H1 (cell line): ENCODE measurements around the gene RPN2. TPM values are rescaled to one million over a fixed set of nuclear protein-coding genes. Genes with fewer than 3 reads are reported as not detected.

Source experiments
- CTCF ChIA-PET: fragments of 300-600 bp; sonication (Branson Sonifier 250); formaldehyde crosslinking; loops from one replicate; lab custom pipeline; 2021; ENCODE audit not compliant: partially characterized antibody; lab: Charles Lee
- POLR2A ChIA-PET: fragments of 300-600 bp; sonication (Branson Sonifier 250); formaldehyde crosslinking; loops from one replicate; lab custom pipeline; 2021; ENCODE audit warnings: inconsistent platforms; ENCODE audit not compliant: partially characterized antibody; lab: Charles Lee
- DNase-seq, 2 experiments: peaks; one replicate each; pipeline versions ENCODE4 v3.0.0 to v3.0.0-alpha.2; 2010 to 2022; ENCODE audit warnings: low spot score in 2 of 2, low read depth in 1 of 2, mixed read lengths in 1 of 2
- FAIRE-seq: peaks from 2 replicates; lab custom pipeline; 2011; peaks lifted over from hg19 to GRCh38; lab: Jason Lieb, UNC
- H2AFZ ChIP-seq: 2 replicates; pipeline ENCODE4 v1.8.1; 2012; ENCODE audit warnings: low read length, inconsistent platforms
- H2AK5ac ChIP-seq: 2 replicates; pipeline ENCODE4 v1.6.1; 2013; ENCODE audit warnings: low read depth, low read length
- H2BK120ac ChIP-seq: replicated peaks from 2 replicates; pipeline ENCODE3; 2013; ENCODE audit warnings: low read depth, low read length, inconsistent platforms
- H2BK12ac ChIP-seq: 2 replicates; pipeline ENCODE4 v1.6.1; 2013; ENCODE audit warnings: low read depth, low read length
- H2BK15ac ChIP-seq: 2 replicates; pipeline ENCODE4 v1.6.1; 2013; ENCODE audit warnings: low read length
- H2BK20ac ChIP-seq: 2 replicates; pipeline ENCODE4 v1.6.1; 2013; ENCODE audit warnings: low read length
- H2BK5ac ChIP-seq: 2 replicates; pipeline ENCODE4 v1.6.1; 2013; ENCODE audit warnings: low read depth, low read length
- H3K14ac ChIP-seq: 2 replicates; pipeline ENCODE4 v1.6.1; 2013; ENCODE audit warnings: inconsistent platforms; ENCODE audit not compliant: insufficient read length
- H3K18ac ChIP-seq: 2 replicates; pipeline ENCODE4 v1.6.1; 2013; ENCODE audit warnings: low read length; ENCODE audit errors: extremely low read depth
- H3K23ac ChIP-seq: 2 replicates; pipeline ENCODE4 v1.6.1; 2013; ENCODE audit warnings: inconsistent platforms; ENCODE audit not compliant: insufficient read length
- H3K23me2 ChIP-seq: 2 replicates; pipeline ENCODE4 v1.6.1; 2013; ENCODE audit warnings: low read depth, low read length
- H3K27ac ChIP-seq: 2 replicates; pipeline ENCODE4 v1.6.1; 2011; ENCODE audit warnings: low read depth, low read length, inconsistent platforms
- H3K27me3 ChIP-seq, 4 experiments: replicated peaks in 1 of 4; 1 replicate in 1 of 4; 2 replicates in 3 of 4; pipeline versions ENCODE4 v1.6.1 to v1.8.1; 2011 to 2013; ENCODE audit warnings: low read length in 3 of 4, mild to moderate bottlenecking in 3 of 4, inconsistent platforms in 2 of 4, mixed read lengths in 2 of 4, moderate library complexity in 1 of 4; ENCODE audit not compliant: control insufficient read depth in 3 of 4, insufficient read depth in 3 of 4; ENCODE audit errors: extremely low read depth in 1 of 4
- H3K36me3 ChIP-seq, 4 experiments: 2 replicates each; pipeline versions ENCODE4 v1.6.1 to v1.8.1; 2011 to 2013; ENCODE audit warnings: mild to moderate bottlenecking in 4 of 4, low read length in 3 of 4, moderate library complexity in 2 of 4, control low read depth in 1 of 4, inconsistent platforms in 1 of 4; ENCODE audit not compliant: insufficient read depth in 4 of 4, control insufficient read depth in 2 of 4
- H3K4ac ChIP-seq: replicated peaks from 2 replicates; pipeline ENCODE3; 2013; ENCODE audit warnings: low read length, low read depth, mixed read lengths, inconsistent platforms; ENCODE audit not compliant: insufficient read length
- H3K4me1 ChIP-seq, 4 experiments: replicated peaks in 1 of 4; 1 replicate in 1 of 4; 2 replicates in 3 of 4; pipeline versions ENCODE4 v1.6.1 to v1.8.1; 2011 to 2013; ENCODE audit warnings: low read length in 3 of 4, inconsistent platforms in 2 of 4, mixed read lengths in 1 of 4; ENCODE audit not compliant: insufficient read depth in 4 of 4, control insufficient read depth in 3 of 4
- H3K4me2 ChIP-seq, 2 experiments: 2 replicates each; pipeline versions ENCODE4 v1.6.1 to v1.8.1; 2011 to 2013; ENCODE audit warnings: low read depth in 2 of 2, low read length in 2 of 2, control low read depth in 1 of 2, inconsistent platforms in 1 of 2, mild to moderate bottlenecking in 1 of 2; ENCODE audit not compliant: insufficient read depth in 1 of 2
- H3K4me3 ChIP-seq, 4 experiments: fragments of 200-600, 300-600 bp in 1 of 4; sonication (generic), shearing (Covaris generic), sonication (Bioruptor Twin) in 1 of 4; 2 replicates each; pipeline versions ENCODE4 v1.5.1 to v1.8.1; 2011 to 2016; ENCODE audit warnings: low read length in 4 of 4, low read depth in 3 of 4, control low read depth in 2 of 4, inconsistent platforms in 2 of 4, mild to moderate bottlenecking in 2 of 4, mixed read lengths in 1 of 4, moderate library complexity in 1 of 4; ENCODE audit not compliant: insufficient read depth in 2 of 4; ENCODE audit errors: extremely low read depth in 1 of 4
- H3K56ac ChIP-seq: replicated peaks from 2 replicates; pipeline ENCODE3; 2013; ENCODE audit warnings: low read depth, mild to moderate bottlenecking, mixed read lengths, low read length, inconsistent platforms; ENCODE audit not compliant: insufficient read length
- H3K79me1 ChIP-seq: 2 replicates; pipeline ENCODE4 v1.6.1; 2013; ENCODE audit warnings: low read depth, low read length, control low read depth
- H3K79me2 ChIP-seq, 2 experiments: 2 replicates each; pipeline versions ENCODE4 v1.6.1 to v1.8.1; 2012 to 2013; ENCODE audit warnings: low read length in 2 of 2, mild to moderate bottlenecking in 2 of 2, inconsistent platforms in 1 of 2; ENCODE audit not compliant: insufficient read depth in 2 of 2, control insufficient read depth in 1 of 2
- H3K9ac ChIP-seq, 4 experiments: replicated peaks in 1 of 4; 1 replicate in 1 of 4; 2 replicates in 3 of 4; pipeline versions ENCODE4 v1.6.1 to v1.8.1; 2011 to 2013; ENCODE audit warnings: low read depth in 3 of 4, low read length in 3 of 4, control low read depth in 2 of 4, mild to moderate bottlenecking in 2 of 4, moderate library complexity in 2 of 4, inconsistent platforms in 1 of 4; ENCODE audit errors: extremely low read depth in 1 of 4
- H3K9me3 ChIP-seq, 2 experiments: 2 replicates each; pipeline versions ENCODE4 v1.6.1 to v1.8.1; 2012 to 2013; ENCODE audit warnings: mild to moderate bottlenecking in 2 of 2, moderate library complexity in 2 of 2, control low read depth in 1 of 2, inconsistent platforms in 1 of 2, low read depth in 1 of 2, low read length in 1 of 2, mixed read lengths in 1 of 2; ENCODE audit not compliant: insufficient read depth in 2 of 2
- H4K20me1 ChIP-seq, 2 experiments: replicated peaks in 1 of 2; 2 replicates each; pipeline versions ENCODE3 to v1.8.1; 2011 to 2013; ENCODE audit warnings: inconsistent platforms in 2 of 2, low read length in 2 of 2, mild to moderate bottlenecking in 1 of 2; ENCODE audit not compliant: insufficient read depth in 2 of 2, control insufficient read depth in 1 of 2
- H4K5ac ChIP-seq: 2 replicates; pipeline ENCODE4 v1.6.1; 2013; ENCODE audit warnings: low read length, low read depth, mixed read lengths, inconsistent platforms; ENCODE audit not compliant: insufficient read length
- H4K8ac ChIP-seq: 2 replicates; pipeline ENCODE4 v1.8.0; 2013; ENCODE audit warnings: mild to moderate bottlenecking, moderate library complexity, low read length, inconsistent platforms; ENCODE audit not compliant: insufficient read depth; ENCODE audit errors: extremely low read depth
- H4K91ac ChIP-seq: replicated peaks from 2 replicates; pipeline ENCODE3; 2013; ENCODE audit warnings: low read length, mixed read lengths, inconsistent platforms; ENCODE audit not compliant: insufficient read length
- CBX5 ChIP-seq: fragments of 300-800, 300-1000 bp; sonication (generic); IDR thresholded peaks from 2 replicates; pipeline ENCODE4 v1.7.1; 2016; ENCODE audit warnings: antibody characterized with exemption, low read length, low read depth
- KDM1A ChIP-seq: fragments of 200-600, 300-600 bp; sonication (generic); IDR thresholded peaks from 2 replicates; pipeline ENCODE4 v1.7.1; 2016; ENCODE audit warnings: mild to moderate bottlenecking, low read length, borderline replicate concordance
- KDM4A ChIP-seq: IDR thresholded peaks from one replicate; pipeline ENCODE4 v1.7.1; 2012; ENCODE audit warnings: low read depth, mild to moderate bottlenecking, moderate library complexity, low read length, inconsistent platforms; ENCODE audit not compliant: severe bottlenecking
- POLR2AphosphoS5 ChIP-seq: IDR thresholded peaks from 2 replicates; pipeline ENCODE4 v1.6.1; 2011; ENCODE audit warnings: low read depth, low read length
- RNF2 ChIP-seq: fragments of 200-900, 300-1000 bp; sonication (generic); IDR thresholded peaks from 2 replicates; pipeline ENCODE4 v1.7.1; 2016; ENCODE audit warnings: borderline replicate concordance, low read depth, mild to moderate bottlenecking, antibody characterized with exemption, low read length; ENCODE audit not compliant: poor library complexity, severe bottlenecking; ENCODE audit errors: missing control alignments
- SIX5 ChIP-seq: IDR thresholded peaks from 2 replicates; pipeline ENCODE4 v1.6.1; 2011; ENCODE audit warnings: mild to moderate bottlenecking, low read depth, low read length
- SRF ChIP-seq: IDR thresholded peaks from 2 replicates; pipeline ENCODE4 v1.6.1; 2011; ENCODE audit warnings: mild to moderate bottlenecking, low read depth, low read length, moderate library complexity
- ZNF274 ChIP-seq: IDR thresholded peaks from 2 replicates; pipeline ENCODE4 v1.7.0; 2012; ENCODE audit warnings: low read length, borderline replicate concordance; ENCODE audit errors: extremely low read depth
- WGBS, 2 experiments: shearing (Covaris generic) in 1 of 2; methylation state at CpG; one replicate each; pipeline versions ENCODE4 v1.1.6 to v1.1.7; 2013 to 2015; ENCODE audit warnings: low lambda C conversion rate in 2 of 2, mixed read lengths in 2 of 2, inconsistent platforms in 1 of 2, low coverage in 1 of 2, missing lambda C conversion rate in 1 of 2; ENCODE audit not compliant: insufficient replicate concordance in 2 of 2, insufficient coverage in 1 of 2, insufficient read length in 1 of 2; ENCODE audit errors: extremely low coverage in 1 of 2, missing lambda C conversion rate in 1 of 2; 5-methylcytosine and 5-hydroxymethylcytosine counted together
- polyA plus RNA-seq, 7 experiments: library from polyadenylated mRNA; depleted of rRNA in 3 of 7; stranded (reverse) in 5 of 7; unstranded in 2 of 7; fragments of >200 nt in 5 of 7; fragments of 200-250 nt in 2 of 7; gene quantifications; 1 replicate in 5 of 7; 2 replicates in 1 of 7; 4 replicates in 1 of 7; pipeline versions ENCODE4 v1.2.1 to v1.2.3, GENCODE V29; 2011 to 2013; ENCODE audit warnings: missing spikeins in 2 of 7, mixed read lengths in 2 of 7
- total RNA-seq: library from RNA; stranded (reverse); fragmentation: NEBNext Ultra II Directional; extraction: Animal tissue kit (Norgen Biotek cat#: 25700); gene quantifications from 2 replicates; pipeline ENCODE4 v1.2.1, GENCODE V29; 2021
- TF ChIP-seq, protein P1 (sequence below), 3 experiments: IDR thresholded peaks; 1 replicate in 2 of 3; 2 replicates in 1 of 3; pipeline versions ENCODE4 v1.5.1 to v1.6.1; 2011; ENCODE audit warnings: low read length in 3 of 3, mild to moderate bottlenecking in 3 of 3, inconsistent platforms in 2 of 3, low read depth in 1 of 3, moderate library complexity in 1 of 3; ENCODE audit not compliant: insufficient read depth in 1 of 3; ENCODE audit errors: control extremely low read depth in 1 of 3

Gene RPN2
- total and polyA plus RNA-seq, 2 of the 8 experiments (the other 6 are each of a cell fraction or from before 2014, with no cell fraction given) = 236 to 379 TPM

DNA sequence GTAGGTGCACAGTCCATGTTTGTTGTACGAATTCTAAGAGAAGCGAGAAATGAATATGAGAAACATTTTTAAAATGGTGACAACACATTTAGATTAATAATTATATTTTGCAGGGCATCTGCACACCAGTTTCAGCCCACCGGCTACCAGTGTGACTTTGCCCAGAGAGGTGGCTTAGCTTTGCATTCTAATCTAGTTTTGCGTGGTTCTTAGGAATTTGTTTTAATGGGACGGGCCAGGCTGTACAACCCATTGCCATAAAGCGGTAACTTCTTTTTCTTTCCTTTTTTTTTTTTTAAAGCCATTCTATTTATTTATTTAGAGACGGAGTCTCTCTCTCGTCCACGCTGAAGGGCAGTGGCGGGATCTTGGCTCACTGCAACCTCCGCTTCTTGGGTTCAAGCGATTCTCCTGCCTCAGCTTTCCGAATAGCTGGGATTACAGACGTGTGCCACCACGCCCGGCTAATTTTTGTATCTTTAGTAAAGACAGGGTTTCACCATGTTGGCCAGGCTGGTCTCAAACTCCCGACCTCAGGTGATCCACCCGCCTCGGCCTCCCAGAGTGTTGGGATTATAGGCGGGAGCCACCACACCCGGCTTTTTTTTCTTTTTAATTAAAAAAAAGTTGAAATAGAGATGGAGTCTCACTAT, 111.2 kb downstream of the RPN2 start:
- H3K4me2 ChIP-seq = peak overlapping the region; percentile 82 to 94
- peaks cover 0 to 2% (median 0%) of the 10 kb centered on the region in 4 experiments; a peak in 3 of 7 replicates for H3K4me1 ChIP-seq
- no peak overlapping the region for H3K23ac ChIP-seq
- H3K18ac ChIP-seq = no peak overlapping the region
- H3K23me2 ChIP-seq = 0 out of 2 replicates have a peak, but pooled peaks cover 4% of the 10 kb centered on the region
- no peak overlapping the region for H2BK15ac ChIP-seq
- no peak overlapping the region for H2BK120ac ChIP-seq
- ChIA-PET CTCF (interaction anchor here (1.0 to 3.9 kb wide), 5 partner anchors 10 to 95 kb away, joined by 3 to 18 read pairs (median 6); no protein-coding TSS in a partner anchor), POLR2A (interaction anchor here (0.6 to 2.4 kb wide), 9 partner anchors 9 to 267 kb away, joined by 3 to 11 read pairs (median 6); no protein-coding TSS in a partner anchor)
- 77% methylated on average over 18 of the region's 21 CpGs; no CpG with 5 or more reads in 1 of the 2 experiments for WGBS, 2 experiments
- peak overlapping the region in 3 of 4 experiments; percentile 68 to 89 (median 84); a peak in 6 of 7 replicates for H3K9ac ChIP-seq
- peak overlapping the region; percentile 79 for H4K5ac ChIP-seq
- DNase-seq (no peak), FAIRE-seq (no peak)
- no peaks in the 10 kb centered on the region for H4K20me1 ChIP-seq
- H4K91ac ChIP-seq = no peak overlapping the region
- H2AFZ ChIP-seq = no peak overlapping the region
- no peak overlapping the region for H4K8ac ChIP-seq
- peak overlapping the region; percentile 80 for H3K27ac ChIP-seq
- no peak overlapping the region for H3K14ac ChIP-seq
- H3K4ac ChIP-seq = no peak overlapping the region
- H2AK5ac ChIP-seq = no peak overlapping the region
- peaks cover 3 to 38% of the 10 kb centered on the region in 2 experiments for H3K79me2 ChIP-seq
- peak overlapping the region; percentile 6 for H3K56ac ChIP-seq
- H3K4me3 ChIP-seq = peak overlapping the region; percentile 71 to 93 (median 86)
- H2BK20ac ChIP-seq = no peak overlapping the region
- H2BK5ac ChIP-seq = no peak overlapping the region
- no peaks in the 10 kb centered on the region; the same call in 1 of the 2 replicates for H3K79me1 ChIP-seq
- H3K9me3 ChIP-seq = peaks cover 3 to 4% of the 10 kb centered on the region in 2 experiments; a peak in 2 of 4 replicates
- H2BK12ac ChIP-seq = no peak overlapping the region; the same call in 1 of the 2 replicates
- H3K36me3 ChIP-seq = peaks cover 0 to 16% (median 1%) of the 10 kb centered on the region in 4 experiments; a peak in 3 of 8 replicates
- 0 out of 7 replicates have a peak, but pooled peaks cover 0 to 4% (median 0%) of the 10 kb centered on the region in 4 experiments for H3K27me3 ChIP-seq
- no peak for TF ChIP-seq POLR2AphosphoS5
- no peak for TF ChIP-seq RNF2
- TF ChIP-seq SRF = no peak
- TF ChIP-seq CBX5 = no peak
- no peak for TF ChIP-seq KDM4A
- TF ChIP-seq SIX5 = no peak
- TF ChIP-seq, protein P1, sequence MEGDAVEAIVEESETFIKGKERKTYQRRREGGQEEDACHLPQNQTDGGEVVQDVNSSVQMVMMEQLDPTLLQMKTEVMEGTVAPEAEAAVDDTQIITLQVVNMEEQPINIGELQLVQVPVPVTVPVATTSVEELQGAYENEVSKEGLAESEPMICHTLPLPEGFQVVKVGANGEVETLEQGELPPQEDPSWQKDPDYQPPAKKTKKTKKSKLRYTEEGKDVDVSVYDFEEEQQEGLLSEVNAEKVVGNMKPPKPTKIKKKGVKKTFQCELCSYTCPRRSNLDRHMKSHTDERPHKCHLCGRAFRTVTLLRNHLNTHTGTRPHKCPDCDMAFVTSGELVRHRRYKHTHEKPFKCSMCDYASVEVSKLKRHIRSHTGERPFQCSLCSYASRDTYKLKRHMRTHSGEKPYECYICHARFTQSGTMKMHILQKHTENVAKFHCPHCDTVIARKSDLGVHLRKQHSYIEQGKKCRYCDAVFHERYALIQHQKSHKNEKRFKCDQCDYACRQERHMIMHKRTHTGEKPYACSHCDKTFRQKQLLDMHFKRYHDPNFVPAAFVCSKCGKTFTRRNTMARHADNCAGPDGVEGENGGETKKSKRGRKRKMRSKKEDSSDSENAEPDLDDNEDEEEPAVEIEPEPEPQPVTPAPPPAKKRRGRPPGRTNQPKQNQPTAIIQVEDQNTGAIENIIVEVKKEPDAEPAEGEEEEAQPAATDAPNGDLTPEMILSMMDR (IDR thresholded peaks at IDR 0.05; ENCODE audit: control extremely low read depth in 1 of 3, insufficient read depth in 1 of 3, low read depth in 1 of 3, low read length in 3 of 3) = no peak
- no peak for TF ChIP-seq KDM1A
- TF ChIP-seq ZNF274 = no peak
